Liver (tissue), 9 donors: ENCODE data around the gene TJP2. TPM values are rescaled to one million over a fixed set of nuclear protein-coding genes. Genes with fewer than 3 reads are reported as not detected.

ENCODE experiments used
- DNase-seq: peaks from one replicate; pipeline ENCODE4 v3.0.0-alpha.2; 2017; ENCODE audit warnings: low spot score
- H3K27ac ChIP-seq, 2 donors: one replicate each; pipeline ENCODE4 v1.7.0; 2013; ENCODE audit warnings: inconsistent platforms in 2 of 2, low read length in 2 of 2, control low read depth in 1 of 2, low read depth in 1 of 2, mild to moderate bottlenecking in 1 of 2
- H3K27me3 ChIP-seq, 4 donors: one replicate each; pipeline versions ENCODE4 v1.6.1 to v1.7.0; 2013; ENCODE audit warnings: low read length in 3 of 4, inconsistent platforms in 1 of 4, mild to moderate bottlenecking in 1 of 4, moderate library complexity in 1 of 4; ENCODE audit not compliant: control insufficient read depth in 4 of 4, insufficient read depth in 4 of 4
- H3K36me3 ChIP-seq, 4 donors: one replicate each; pipeline versions ENCODE4 v1.6.1 to v1.7.0; 2013; ENCODE audit warnings: low read length in 3 of 4, mild to moderate bottlenecking in 3 of 4, low read depth in 1 of 4, moderate library complexity in 1 of 4; ENCODE audit not compliant: control insufficient read depth in 4 of 4, insufficient read depth in 3 of 4
- H3K4me1 ChIP-seq, 4 donors: one replicate each; pipeline versions ENCODE4 v1.6.1 to v1.7.0; 2013; ENCODE audit warnings: low read length in 3 of 4, mild to moderate bottlenecking in 3 of 4, moderate library complexity in 1 of 4; ENCODE audit not compliant: control insufficient read depth in 4 of 4, insufficient read depth in 4 of 4
- H3K4me3 ChIP-seq, 3 donors: one replicate each; pipeline versions ENCODE4 v1.6.1 to v1.7.0; 2013; ENCODE audit warnings: low read length in 3 of 3, control low read depth in 1 of 3, low read depth in 1 of 3, mild to moderate bottlenecking in 1 of 3
- H3K9ac ChIP-seq, 2 donors: one replicate each; pipeline ENCODE4 v1.7.0; 2013; ENCODE audit warnings: low read length in 2 of 2, mild to moderate bottlenecking in 2 of 2, moderate library complexity in 2 of 2, control low read depth in 1 of 2, low read depth in 1 of 2
- H3K9me3 ChIP-seq, 4 donors: one replicate each; pipeline versions ENCODE4 v1.6.1 to v1.7.0; 2013; ENCODE audit warnings: low read length in 3 of 4; ENCODE audit not compliant: control insufficient read depth in 4 of 4
- ATF3 ChIP-seq: IDR thresholded peaks from 2 replicates; pipeline ENCODE4 v1.6.1; 2016; ENCODE audit warnings: antibody characterized with exemption
- EGR1 ChIP-seq, 2 donors: IDR thresholded peaks; 2 replicates each; pipeline ENCODE4 v1.6.1; 2016 to 2018; ENCODE audit warnings: antibody characterized with exemption in 2 of 2, low read depth in 2 of 2
- GABPA ChIP-seq, 2 donors: IDR thresholded peaks in 1 of 2; conservative IDR thresholded peaks in 1 of 2; 2 replicates each; pipeline ENCODE4 v1.6.1; 2016; ENCODE audit warnings: antibody characterized with exemption in 2 of 2, mild to moderate bottlenecking in 1 of 2, moderate library complexity in 1 of 2
- HNF4G ChIP-seq: IDR thresholded peaks from 2 replicates; pipeline ENCODE4 v1.6.1; 2016; ENCODE audit warnings: antibody characterized with exemption
- JUND ChIP-seq, 2 donors: IDR thresholded peaks; 2 replicates each; pipeline ENCODE4 v1.6.1; 2016; ENCODE audit warnings: antibody characterized with exemption in 2 of 2
- NR2F2 ChIP-seq: IDR thresholded peaks from 2 replicates; pipeline ENCODE4 v1.6.1; 2016; ENCODE audit warnings: antibody characterized with exemption
- RAD21 ChIP-seq, 2 donors: IDR thresholded peaks; 2 replicates each; pipeline ENCODE4 v1.6.1; 2016; ENCODE audit warnings: antibody characterized with exemption in 2 of 2, mild to moderate bottlenecking in 2 of 2
- RXRA ChIP-seq, 2 donors: IDR thresholded peaks; 2 replicates each; pipeline ENCODE4 v1.6.1; 2017 to 2018; ENCODE audit warnings: antibody characterized with exemption in 2 of 2, mild to moderate bottlenecking in 1 of 2
- SP1 ChIP-seq: IDR thresholded peaks from 2 replicates; pipeline ENCODE4 v1.6.1; 2018; ENCODE audit warnings: antibody characterized with exemption, mild to moderate bottlenecking
- YY1 ChIP-seq: IDR thresholded peaks from 2 replicates; pipeline ENCODE4 v1.6.1; 2016; ENCODE audit warnings: antibody characterized with exemption, mild to moderate bottlenecking
- ZBTB33 ChIP-seq: IDR thresholded peaks from 2 replicates; pipeline ENCODE4 v1.6.1; 2016; ENCODE audit warnings: antibody characterized with exemption
- WGBS: extraction: QIAGEN DNeasy Blood & Tissue Kit; methylation state at CpG from one replicate; pipeline ENCODE4 v1.1.7; 2013; 5-methylcytosine and 5-hydroxymethylcytosine counted together
- polyA plus RNA-seq, 2 donors: library from polyadenylated mRNA; stranded (reverse) in 1 of 2; unstranded in 1 of 2; fragments of 200-250 nt in 1 of 2; fragments of >200 nt in 1 of 2; fragmentation: Nextera tagmentation in 1 of 2; extraction: Ambion mirVana in 1 of 2; gene quantifications; one replicate each; pipeline versions ENCODE4 v1.2.1 to v1.2.3, GENCODE V29; 2013 to 2015
- total RNA-seq, 2 donors: library from RNA; depleted of rRNA; stranded (reverse); fragments of >200 nt; gene quantifications; one replicate each; pipeline ENCODE4 v1.2.3, GENCODE V29; 2014
- TF ChIP-seq, protein P1 (sequence below): IDR thresholded peaks from 2 replicates; pipeline ENCODE4 v1.6.1; 2016; ENCODE audit warnings: antibody characterized with exemption, mild to moderate bottlenecking
- TF ChIP-seq, protein P2 (sequence below): IDR thresholded peaks from 2 replicates; pipeline ENCODE4 v1.6.1; 2016; ENCODE audit warnings: antibody characterized with exemption
- TF ChIP-seq, protein P3 (sequence below): fragments of 150-350 bp; IDR thresholded peaks from 2 replicates; pipeline ENCODE4 v1.5.1; 2017; ENCODE audit warnings: improper control_type of control experiment, low read depth, low read length; ENCODE audit not compliant: missing input control
- donor health status: healthy.
- donor health status: healthy.
- donor health status: healthy.
- donor health status: healthy.
- donor health status: healthy.

Gene TJP2
- total and polyA plus RNA-seq, 4 donors, result 23.2 to 74.0 (median 32.6) TPM

DNA sequence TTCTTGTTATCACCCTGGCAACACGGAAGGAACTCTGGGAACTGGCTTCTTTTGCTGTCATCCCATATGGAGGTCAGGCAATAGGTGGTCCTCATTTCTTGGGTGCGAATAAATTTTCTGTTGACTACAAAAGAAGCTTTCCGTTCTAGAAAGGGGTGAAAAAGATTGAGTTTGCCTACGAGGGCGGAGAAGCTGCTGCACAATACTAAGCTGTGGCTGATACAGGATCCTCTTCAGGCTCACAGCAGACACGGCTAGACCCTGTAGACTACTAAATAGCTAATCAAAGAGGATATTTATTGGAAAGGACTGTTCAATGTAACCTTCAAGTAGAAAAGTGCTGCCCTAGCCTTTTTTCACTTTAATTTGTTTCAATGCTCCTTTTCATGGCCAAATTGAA is 58.1 kb downstream of the TJP2 start:
- Histone ChIP-seq H3K4me1 (no peaks in the 10 kb centered on the region), H3K27ac (no peak overlapping the region), H3K4me3 (no peak overlapping the region), H3K36me3 (peaks cover 11 to 92% (median 77%) of the 10 kb centered on the region in 4 donors), H3K9ac (no peak overlapping the region), H3K9me3 (no peaks in the 10 kb centered on the region), H3K27me3 (no peaks in the 10 kb centered on the region)
- TF ChIP-seq YY1, result no peak
- TF ChIP-seq HNF4G, result no peak
- TF ChIP-seq GABPA (IDR thresholded peaks at IDR 0.05 in 1 of 2, conservative IDR thresholded peaks at IDR 0.05 in 1 of 2), result no peak
- no peak for TF ChIP-seq EGR1 (IDR thresholded peaks at IDR 0.05; ENCODE audit: low read depth in 2 of 2)
- TF ChIP-seq SP1, result no peak
- TF ChIP-seq NR2F2, result no peak
- TF ChIP-seq ZBTB33, result no peak
- TF ChIP-seq, protein P1, sequence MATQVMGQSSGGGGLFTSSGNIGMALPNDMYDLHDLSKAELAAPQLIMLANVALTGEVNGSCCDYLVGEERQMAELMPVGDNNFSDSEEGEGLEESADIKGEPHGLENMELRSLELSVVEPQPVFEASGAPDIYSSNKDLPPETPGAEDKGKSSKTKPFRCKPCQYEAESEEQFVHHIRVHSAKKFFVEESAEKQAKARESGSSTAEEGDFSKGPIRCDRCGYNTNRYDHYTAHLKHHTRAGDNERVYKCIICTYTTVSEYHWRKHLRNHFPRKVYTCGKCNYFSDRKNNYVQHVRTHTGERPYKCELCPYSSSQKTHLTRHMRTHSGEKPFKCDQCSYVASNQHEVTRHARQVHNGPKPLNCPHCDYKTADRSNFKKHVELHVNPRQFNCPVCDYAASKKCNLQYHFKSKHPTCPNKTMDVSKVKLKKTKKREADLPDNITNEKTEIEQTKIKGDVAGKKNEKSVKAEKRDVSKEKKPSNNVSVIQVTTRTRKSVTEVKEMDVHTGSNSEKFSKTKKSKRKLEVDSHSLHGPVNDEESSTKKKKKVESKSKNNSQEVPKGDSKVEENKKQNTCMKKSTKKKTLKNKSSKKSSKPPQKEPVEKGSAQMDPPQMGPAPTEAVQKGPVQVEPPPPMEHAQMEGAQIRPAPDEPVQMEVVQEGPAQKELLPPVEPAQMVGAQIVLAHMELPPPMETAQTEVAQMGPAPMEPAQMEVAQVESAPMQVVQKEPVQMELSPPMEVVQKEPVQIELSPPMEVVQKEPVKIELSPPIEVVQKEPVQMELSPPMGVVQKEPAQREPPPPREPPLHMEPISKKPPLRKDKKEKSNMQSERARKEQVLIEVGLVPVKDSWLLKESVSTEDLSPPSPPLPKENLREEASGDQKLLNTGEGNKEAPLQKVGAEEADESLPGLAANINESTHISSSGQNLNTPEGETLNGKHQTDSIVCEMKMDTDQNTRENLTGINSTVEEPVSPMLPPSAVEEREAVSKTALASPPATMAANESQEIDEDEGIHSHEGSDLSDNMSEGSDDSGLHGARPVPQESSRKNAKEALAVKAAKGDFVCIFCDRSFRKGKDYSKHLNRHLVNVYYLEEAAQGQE, result no peak
- TF ChIP-seq RXRA (IDR thresholded peaks at IDR 0.05), result no peak
- no peak for TF ChIP-seq RAD21 (IDR thresholded peaks at IDR 0.05)
- no peak for TF ChIP-seq JUND (IDR thresholded peaks at IDR 0.05)
- no peak for TF ChIP-seq ATF3
- 82% methylated on average over 6 of the region's 6 CpGs for WGBS
- DNase-seq, result no peak

DNA sequence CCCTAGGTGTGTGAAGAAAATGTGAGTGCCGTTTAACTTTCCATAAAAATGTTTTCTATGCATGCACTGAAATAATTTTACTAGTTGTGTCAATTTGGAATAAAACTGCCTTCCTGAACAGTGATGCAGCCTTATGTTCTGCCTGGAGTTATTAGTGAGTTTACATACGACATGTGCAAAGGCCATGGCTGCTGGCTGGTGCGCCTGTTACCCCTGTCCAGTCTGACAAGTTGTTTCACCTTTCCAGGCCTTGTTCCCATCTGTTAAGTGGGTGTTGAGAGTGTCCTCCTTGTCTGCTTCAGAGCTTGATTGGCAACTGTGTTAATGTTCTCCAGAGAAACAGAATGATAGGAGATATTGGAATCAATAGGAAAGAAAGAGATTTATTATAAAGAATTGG is 60.6 kb downstream of the TJP2 start:
- peaks cover 15 to 90% (median 70%) of the 10 kb centered on the region in 4 donors for H3K36me3 ChIP-seq
- H3K4me1 ChIP-seq, result no peaks in the 10 kb centered on the region
- WGBS, result 85% methylated on average over 3 of the region's 3 CpGs
- no peak overlapping the region for H3K27ac ChIP-seq
- H3K27me3 ChIP-seq, result no peaks in the 10 kb centered on the region
- H3K4me3 ChIP-seq, result no peak overlapping the region
- DNase-seq, result no peak
- TF ChIP-seq HNF4G (no peak), ZBTB33 (no peak), RAD21 (IDR thresholded peaks at IDR 0.05) (no peak), RXRA (IDR thresholded peaks at IDR 0.05) (no peak), NR2F2 (no peak), JUND (IDR thresholded peaks at IDR 0.05) (no peak)
- TF ChIP-seq, protein P2, sequence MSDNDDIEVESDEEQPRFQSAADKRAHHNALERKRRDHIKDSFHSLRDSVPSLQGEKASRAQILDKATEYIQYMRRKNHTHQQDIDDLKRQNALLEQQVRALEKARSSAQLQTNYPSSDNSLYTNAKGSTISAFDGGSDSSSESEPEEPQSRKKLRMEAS, result no peak
- TF ChIP-seq, protein P3, sequence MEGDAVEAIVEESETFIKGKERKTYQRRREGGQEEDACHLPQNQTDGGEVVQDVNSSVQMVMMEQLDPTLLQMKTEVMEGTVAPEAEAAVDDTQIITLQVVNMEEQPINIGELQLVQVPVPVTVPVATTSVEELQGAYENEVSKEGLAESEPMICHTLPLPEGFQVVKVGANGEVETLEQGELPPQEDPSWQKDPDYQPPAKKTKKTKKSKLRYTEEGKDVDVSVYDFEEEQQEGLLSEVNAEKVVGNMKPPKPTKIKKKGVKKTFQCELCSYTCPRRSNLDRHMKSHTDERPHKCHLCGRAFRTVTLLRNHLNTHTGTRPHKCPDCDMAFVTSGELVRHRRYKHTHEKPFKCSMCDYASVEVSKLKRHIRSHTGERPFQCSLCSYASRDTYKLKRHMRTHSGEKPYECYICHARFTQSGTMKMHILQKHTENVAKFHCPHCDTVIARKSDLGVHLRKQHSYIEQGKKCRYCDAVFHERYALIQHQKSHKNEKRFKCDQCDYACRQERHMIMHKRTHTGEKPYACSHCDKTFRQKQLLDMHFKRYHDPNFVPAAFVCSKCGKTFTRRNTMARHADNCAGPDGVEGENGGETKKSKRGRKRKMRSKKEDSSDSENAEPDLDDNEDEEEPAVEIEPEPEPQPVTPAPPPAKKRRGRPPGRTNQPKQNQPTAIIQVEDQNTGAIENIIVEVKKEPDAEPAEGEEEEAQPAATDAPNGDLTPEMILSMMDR, result no peak
- no peak overlapping the region for H3K9ac ChIP-seq
- no peaks in the 10 kb centered on the region for H3K9me3 ChIP-seq
